Measurements from ENCODE around the gene YPEL5. TPM values are rescaled to one million over a fixed set of nuclear protein-coding genes. Genes with fewer than 3 reads are reported as not detected.

YPEL5 gene
- total and polyA plus RNA-seq, 2 experiments from 2014 or later: 94.4 to 98.3 TPM

DNA sequence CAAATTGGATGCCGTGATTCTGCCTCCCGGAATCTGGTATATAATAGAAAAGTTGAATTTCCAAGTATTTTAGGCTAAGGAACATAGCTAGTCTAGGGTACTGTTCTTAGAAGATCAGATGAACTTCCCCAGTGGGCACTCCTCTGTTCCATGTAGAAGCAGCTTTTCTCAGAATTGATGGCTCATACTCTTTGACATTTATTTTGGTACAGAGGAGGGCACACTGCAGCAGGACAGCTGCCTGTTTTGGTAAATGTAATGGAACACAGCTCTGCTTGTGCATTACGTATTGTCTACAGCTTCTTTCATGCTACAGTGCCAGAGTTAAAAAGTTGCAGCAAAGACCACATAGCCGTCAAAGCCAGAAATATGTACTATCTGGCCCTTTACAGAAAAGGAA is 10.8 kb downstream of the YPEL5 start:
- Histone ChIP-seq H3K9me3 (ENCODE audit: low read depth) (no peaks in the 10 kb centered on the region), H2AFZ (no peak overlapping the region), H4K20me1 (ENCODE audit: insufficient read depth, poor library complexity, severe bottlenecking) (peaks cover 51% of the 10 kb centered on the region), H3K4me1 (ENCODE audit: insufficient read depth) (peaks cover 10% of the 10 kb centered on the region), H3K9me2 (replicated peaks; ENCODE audit: insufficient read depth) (no peaks in the 10 kb centered on the region), H3K79me2 (peaks cover 27% of the 10 kb centered on the region), H3K4me2 (no peak overlapping the region), H3K36me3 (replicated peaks; ENCODE audit: insufficient read depth, low read depth) (no peaks in the 10 kb centered on the region), H3K4me3 (no peak overlapping the region), H3K27me3 (no peaks in the 10 kb centered on the region), H3K27ac (no peak overlapping the region)
- TF ChIP-seq EZH2phosphoT487 (IDR thresholded peaks at IDR 0.05; ENCODE audit: low read depth, severe bottlenecking, unreplicated experiment) (no peak), EZH2 (IDR thresholded peaks at IDR 0.05; ENCODE audit: borderline replicate concordance) (no peak), CTCF (IDR thresholded peaks at IDR 0.05; ENCODE audit: poor library complexity) (no peak)
- WGBS (ENCODE audit: low lambda C conversion rate, missing lambda C conversion rate): 94% methylated on average over 4 of the region's 4 CpGs
- no peak for DNase-seq (ENCODE audit: low spot score)

- WGBS (ENCODE audit: low lambda C conversion rate, missing lambda C conversion rate): 77% methylated on average over 2 of the region's 2 CpGs
- Histone ChIP-seq H2AFZ (no peak overlapping the region), H3K4me1 (ENCODE audit: insufficient read depth) (peaks cover 13% of the 10 kb centered on the region)
Measured at GRCh38 chr2:30159766-30160165, 13.0 kb downstream of the YPEL5 start.

DNA sequence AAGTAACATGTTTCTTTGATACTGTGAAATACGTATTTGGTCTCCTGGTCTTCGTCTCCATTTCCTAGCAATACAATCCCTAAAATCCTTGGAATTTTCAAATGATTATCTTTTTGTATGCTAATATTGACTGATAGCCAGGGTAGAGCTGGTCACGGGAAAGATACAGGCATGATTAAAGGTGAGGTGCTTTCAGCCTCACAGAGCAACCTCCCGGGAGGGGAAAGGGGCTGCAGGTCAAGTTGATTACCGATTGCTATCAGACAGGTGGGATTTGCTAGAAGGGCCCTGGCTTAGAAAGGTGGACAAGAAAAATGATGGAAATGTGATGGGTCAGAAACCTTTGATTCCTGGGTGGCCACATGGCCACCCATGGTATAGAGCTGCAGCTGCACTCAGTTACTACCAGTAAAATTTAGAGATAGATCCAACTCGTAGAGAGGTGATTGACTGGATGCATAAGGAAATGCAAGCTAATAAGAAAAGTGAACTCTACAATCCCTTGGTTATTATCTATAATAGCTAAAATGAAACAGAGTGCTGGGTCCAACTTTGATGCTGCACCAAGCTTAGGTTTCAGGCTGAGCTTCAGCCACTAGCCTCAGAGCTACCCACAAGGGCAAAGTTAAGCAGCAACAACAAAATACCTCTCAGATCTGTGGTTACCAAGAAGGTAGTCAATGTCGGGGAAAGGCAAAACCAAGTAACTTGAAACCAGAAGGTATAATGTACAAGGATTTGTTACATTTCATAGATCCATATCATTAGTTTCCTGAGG is 15.3 kb downstream of the YPEL5 start:
- Histone ChIP-seq H3K4me2 (no peak overlapping the region), H3K4me3 (no peak overlapping the region), H3K27ac (no peak overlapping the region), H3K9me2 (replicated peaks; ENCODE audit: insufficient read depth) (no peaks in the 10 kb centered on the region), H2AFZ (no peak overlapping the region), H3K4me1 (ENCODE audit: insufficient read depth) (peaks cover 3% of the 10 kb centered on the region), H3K79me2 (no peaks in the 10 kb centered on the region), H4K20me1 (ENCODE audit: insufficient read depth, poor library complexity, severe bottlenecking) (peaks cover 19% of the 10 kb centered on the region), H3K36me3 (replicated peaks; ENCODE audit: insufficient read depth, low read depth) (no peaks in the 10 kb centered on the region), H3K27me3 (no peaks in the 10 kb centered on the region), H3K9me3 (ENCODE audit: low read depth) (no peaks in the 10 kb centered on the region)
- DNase-seq (ENCODE audit: low spot score): no peak
- TF ChIP-seq EZH2 (IDR thresholded peaks at IDR 0.05; ENCODE audit: borderline replicate concordance) (no peak), EZH2phosphoT487 (IDR thresholded peaks at IDR 0.05; ENCODE audit: low read depth, severe bottlenecking, unreplicated experiment) (no peak), CTCF (IDR thresholded peaks at IDR 0.05; ENCODE audit: poor library complexity) (no peak)
- WGBS (ENCODE audit: low lambda C conversion rate, missing lambda C conversion rate): 64% methylated on average over 7 of the region's 7 CpGs

More at GRCh38 chr2:30159766-30160165, 13.0 kb downstream of the YPEL5 start:
- DNase-seq (ENCODE audit: low spot score): no peak
- no peaks in the 10 kb centered on the region for H3K9me2 ChIP-seq (replicated peaks; ENCODE audit: insufficient read depth)
- TF ChIP-seq EZH2phosphoT487 (IDR thresholded peaks at IDR 0.05; ENCODE audit: low read depth, severe bottlenecking, unreplicated experiment): no peak
- TF ChIP-seq CTCF (IDR thresholded peaks at IDR 0.05; ENCODE audit: poor library complexity): no peak
- no peak for TF ChIP-seq EZH2 (IDR thresholded peaks at IDR 0.05; ENCODE audit: borderline replicate concordance)
- no peaks in the 10 kb centered on the region for H3K36me3 ChIP-seq (replicated peaks; ENCODE audit: insufficient read depth, low read depth)
- H3K4me2 ChIP-seq: no peak overlapping the region
- H3K27me3 ChIP-seq: no peaks in the 10 kb centered on the region
- H3K4me3 ChIP-seq: no peak overlapping the region
- no peaks in the 10 kb centered on the region for H3K9me3 ChIP-seq (ENCODE audit: low read depth)
- H3K79me2 ChIP-seq: peaks cover 8% of the 10 kb centered on the region
- no peak overlapping the region for H3K27ac ChIP-seq
- H4K20me1 ChIP-seq (ENCODE audit: insufficient read depth, poor library complexity, severe bottlenecking): peaks cover 35% of the 10 kb centered on the region

All from hepatocyte (in vitro differentiated cells).